Uterus (tissue), 4 donors: ENCODE results near the gene PBX1. TPM values are rescaled to one million over a fixed set of nuclear protein-coding genes. Genes with fewer than 3 reads are reported as not detected.

Source experiments
- DNase-seq, 2 donors: peaks; one replicate each; pipeline ENCODE4 v3.0.0-alpha.2; 2019 to 2020
- H3K27ac ChIP-seq, 2 donors: fragments of 200-600 bp; sonication (generic); 1 replicate in 1 of 2; 2 replicates in 1 of 2; pipeline ENCODE4 v1.5.1; 2016 to 2018
- H3K27me3 ChIP-seq, 2 donors: fragments of 200-600 bp; sonication (generic); one replicate each; pipeline ENCODE4 v1.5.1; 2018 to 2019; ENCODE audit warnings: control low read depth in 1 of 2
- H3K36me3 ChIP-seq, 2 donors: fragments of 200-600 bp; sonication (generic); one replicate each; pipeline ENCODE4 v1.5.1; 2019; ENCODE audit warnings: control low read depth in 1 of 2
- H3K4me1 ChIP-seq, 2 donors: fragments of 200-600 bp; sonication (generic); one replicate each; pipeline ENCODE4 v1.5.1; 2018 to 2019; ENCODE audit warnings: control low read depth in 1 of 2
- H3K4me3 ChIP-seq, 2 donors: fragments of 200-600 bp; sonication (generic); 1 replicate in 1 of 2; 2 replicates in 1 of 2; pipeline ENCODE4 v1.5.1; 2018 to 2019; ENCODE audit warnings: mild to moderate bottlenecking in 1 of 2
- H3K9me3 ChIP-seq, 2 donors: fragments of 200-600 bp; sonication (generic); one replicate each; pipeline ENCODE4 v1.5.1; 2019; ENCODE audit warnings: control low read depth in 1 of 2
- POLR2A ChIP-seq, 2 donors: fragments of 450-650 bp; IDR thresholded peaks; one replicate each; pipeline ENCODE4 v1.6.1; 2016; ENCODE audit warnings: antibody characterized with exemption in 2 of 2, mild to moderate bottlenecking in 1 of 2, moderate library complexity in 1 of 2
- intact Hi-C: fragments of 100-400 bp; cut with DNase I; formaldehyde crosslinking; loops from one replicate; pipeline ENCODE4 v1.15.1; 2023; ENCODE audit warnings: low total_unique reads
- total RNA-seq, 4 donors: library from RNA; depleted of rRNA in 3 of 4; stranded (reverse); fragments of >200 nt in 3 of 4; gene quantifications; one replicate each; pipeline versions ENCODE4 v1.1.0 to v1.2.4, GENCODE V29; 2014 to 2023
- TF ChIP-seq, protein P1 (sequence below), 4 experiments: fragments of 200-600 bp in 2 of 4; fragments of 450-650 bp in 2 of 4; sonication (generic) in 2 of 4; IDR thresholded peaks; one replicate each; pipeline ENCODE4 v1.5.1; 2016 to 2019; ENCODE audit warnings: antibody characterized with exemption in 4 of 4, mild to moderate bottlenecking in 2 of 4, moderate library complexity in 1 of 4
- donor health status: DM: yes; HTN: yes; CAD: no.

Gene PBX1
- total RNA-seq, 4 donors from 2014 or later: 122 to 831 (median 207) TPM

DNA sequence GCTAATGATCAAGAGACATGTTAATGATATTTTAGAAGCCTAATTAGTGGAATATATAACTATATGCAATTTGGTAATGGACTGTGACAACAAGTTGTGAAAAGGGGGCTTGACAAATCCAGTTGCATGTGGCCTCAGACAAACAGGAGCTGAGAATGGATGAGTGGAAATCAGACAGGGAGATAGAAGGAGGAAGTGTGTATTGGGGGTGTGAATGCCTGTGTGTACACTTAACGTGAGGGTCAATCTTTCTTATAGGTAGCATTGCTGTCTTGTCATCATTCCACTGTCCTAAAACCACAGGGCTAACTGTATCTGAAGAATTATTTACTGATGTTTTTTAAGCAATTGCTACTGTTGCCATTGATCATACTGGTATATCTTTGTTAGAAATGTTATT is 64.8 kb downstream of the PBX1 start:
- H3K27ac ChIP-seq: peak overlapping the region; percentile 75 to 83

DNA sequence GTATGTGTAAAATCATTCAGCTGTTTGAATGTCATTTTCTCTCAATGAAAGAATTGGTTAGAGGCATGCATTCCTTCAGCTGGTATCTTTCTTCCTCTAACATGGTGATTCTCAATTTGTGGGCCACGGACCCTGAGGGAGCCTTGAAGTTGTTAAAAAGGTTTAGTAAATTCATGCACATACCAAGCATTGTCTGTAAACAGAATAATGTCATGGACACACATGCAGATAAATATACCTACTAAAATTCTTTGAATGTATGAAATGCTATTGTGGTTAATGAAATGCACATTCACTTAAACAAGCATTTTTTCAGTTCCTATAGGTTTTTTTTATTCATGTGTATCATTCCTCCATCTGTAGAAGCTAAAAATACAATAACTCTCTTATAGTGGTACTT is 65.4 kb downstream of the PBX1 start:
- TF ChIP-seq POLR2A (IDR thresholded peaks at IDR 0.05): no peak
- TF ChIP-seq, protein P1, sequence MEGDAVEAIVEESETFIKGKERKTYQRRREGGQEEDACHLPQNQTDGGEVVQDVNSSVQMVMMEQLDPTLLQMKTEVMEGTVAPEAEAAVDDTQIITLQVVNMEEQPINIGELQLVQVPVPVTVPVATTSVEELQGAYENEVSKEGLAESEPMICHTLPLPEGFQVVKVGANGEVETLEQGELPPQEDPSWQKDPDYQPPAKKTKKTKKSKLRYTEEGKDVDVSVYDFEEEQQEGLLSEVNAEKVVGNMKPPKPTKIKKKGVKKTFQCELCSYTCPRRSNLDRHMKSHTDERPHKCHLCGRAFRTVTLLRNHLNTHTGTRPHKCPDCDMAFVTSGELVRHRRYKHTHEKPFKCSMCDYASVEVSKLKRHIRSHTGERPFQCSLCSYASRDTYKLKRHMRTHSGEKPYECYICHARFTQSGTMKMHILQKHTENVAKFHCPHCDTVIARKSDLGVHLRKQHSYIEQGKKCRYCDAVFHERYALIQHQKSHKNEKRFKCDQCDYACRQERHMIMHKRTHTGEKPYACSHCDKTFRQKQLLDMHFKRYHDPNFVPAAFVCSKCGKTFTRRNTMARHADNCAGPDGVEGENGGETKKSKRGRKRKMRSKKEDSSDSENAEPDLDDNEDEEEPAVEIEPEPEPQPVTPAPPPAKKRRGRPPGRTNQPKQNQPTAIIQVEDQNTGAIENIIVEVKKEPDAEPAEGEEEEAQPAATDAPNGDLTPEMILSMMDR (IDR thresholded peaks at IDR 0.05): no peak
- H3K4me3 ChIP-seq: no peak overlapping the region
- H3K9me3 ChIP-seq: no peaks in the 10 kb centered on the region
- peak overlapping the region; percentile 75 to 83 for H3K27ac ChIP-seq
- peaks cover 11 to 17% of the 10 kb centered on the region in 2 donors for H3K4me1 ChIP-seq
- no peak for DNase-seq
- H3K27me3 ChIP-seq: no peaks in the 10 kb centered on the region
- intact Hi-C loops: no loop called here
- H3K36me3 ChIP-seq: no peaks in the 10 kb centered on the region

More for the DNA sequence above, 64.8 kb downstream of the PBX1 start:
- TF ChIP-seq POLR2A (IDR thresholded peaks at IDR 0.05): no peak
- TF ChIP-seq, protein P1 (IDR thresholded peaks at IDR 0.05): no peak
- Histone ChIP-seq H3K27me3 (no peaks in the 10 kb centered on the region), H3K4me1 (peaks cover 17 to 22% of the 10 kb centered on the region in 2 donors), H3K36me3 (no peaks in the 10 kb centered on the region), H3K4me3 (no peak overlapping the region), H3K9me3 (no peaks in the 10 kb centered on the region)
- intact Hi-C loops: no loop called here
- no peak for DNase-seq

DNA sequence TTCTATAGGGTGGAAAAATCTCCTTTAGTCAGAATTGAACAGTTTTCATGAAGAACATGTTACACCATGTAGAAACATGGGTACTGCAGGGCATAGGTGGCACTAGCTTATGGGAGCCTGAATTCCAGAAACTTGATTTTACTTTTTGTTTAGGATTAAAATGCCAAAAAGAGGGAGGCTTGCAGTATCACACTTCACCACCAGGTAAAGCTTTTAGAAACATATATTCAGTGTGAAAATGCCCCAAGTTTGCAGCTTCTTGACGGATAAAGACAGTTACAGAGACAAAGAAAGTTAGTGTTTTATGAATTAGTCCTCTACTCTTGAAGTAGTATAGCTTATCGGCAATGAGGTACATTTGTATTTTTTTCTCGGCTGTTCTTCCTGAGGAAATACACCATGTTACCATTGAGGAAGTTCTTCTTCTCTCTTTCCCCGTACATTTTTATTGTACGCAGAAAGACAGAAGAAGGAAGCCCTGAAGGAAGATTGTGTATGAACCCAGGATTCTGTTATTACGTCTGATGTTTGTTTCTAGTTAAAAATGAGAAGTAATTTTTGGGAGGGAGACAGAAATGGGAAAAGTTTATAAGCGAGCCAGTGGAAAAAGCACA is 66.1 kb downstream of the PBX1 start:
- Histone ChIP-seq H3K4me3 (no peak overlapping the region), H3K27ac (peak overlapping the region; percentile 75 to 83), H3K4me1 (peaks cover 10 to 17% of the 10 kb centered on the region in 2 donors), H3K9me3 (no peaks in the 10 kb centered on the region), H3K36me3 (no peaks in the 10 kb centered on the region), H3K27me3 (no peaks in the 10 kb centered on the region)
- no peak for TF ChIP-seq POLR2A (IDR thresholded peaks at IDR 0.05)
- TF ChIP-seq, protein P1 (IDR thresholded peaks at IDR 0.05): peak in 3 of 4 experiments; percentile 13 to 39 (median 29)
- intact Hi-C loops: no loop called here
- no peak for DNase-seq

DNA sequence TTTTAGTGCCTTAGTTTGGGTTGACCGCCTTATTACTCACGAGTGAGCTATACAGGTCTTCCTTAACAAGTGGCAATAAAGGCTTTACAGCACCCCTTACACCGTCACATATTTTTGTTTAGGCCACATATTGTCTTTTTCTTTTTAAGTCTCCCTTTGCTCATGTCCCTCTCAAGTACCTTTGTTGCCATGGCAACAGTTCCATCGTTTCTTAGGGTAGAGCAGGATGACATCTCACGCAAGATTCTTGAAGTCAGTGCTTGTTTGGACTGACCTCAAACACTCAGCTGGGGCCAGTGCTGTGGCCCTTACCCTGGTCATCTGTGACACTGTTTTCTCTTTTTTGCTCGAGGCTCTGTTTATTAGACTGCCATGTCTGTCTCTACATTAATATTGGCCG is 69.8 kb downstream of the PBX1 start:
- TF ChIP-seq POLR2A (IDR thresholded peaks at IDR 0.05): no peak
- TF ChIP-seq, protein P1 (IDR thresholded peaks at IDR 0.05): no peak
- Histone ChIP-seq H3K36me3 (no peaks in the 10 kb centered on the region), H3K4me1 (peaks cover 5 to 21% of the 10 kb centered on the region in 2 donors), H3K27me3 (no peaks in the 10 kb centered on the region), H3K4me3 (no peak overlapping the region), H3K9me3 (no peaks in the 10 kb centered on the region), H3K27ac (peak overlapping the region; percentile 54 to 83)
- no peak for DNase-seq
- intact Hi-C loops: no loop called here

DNA sequence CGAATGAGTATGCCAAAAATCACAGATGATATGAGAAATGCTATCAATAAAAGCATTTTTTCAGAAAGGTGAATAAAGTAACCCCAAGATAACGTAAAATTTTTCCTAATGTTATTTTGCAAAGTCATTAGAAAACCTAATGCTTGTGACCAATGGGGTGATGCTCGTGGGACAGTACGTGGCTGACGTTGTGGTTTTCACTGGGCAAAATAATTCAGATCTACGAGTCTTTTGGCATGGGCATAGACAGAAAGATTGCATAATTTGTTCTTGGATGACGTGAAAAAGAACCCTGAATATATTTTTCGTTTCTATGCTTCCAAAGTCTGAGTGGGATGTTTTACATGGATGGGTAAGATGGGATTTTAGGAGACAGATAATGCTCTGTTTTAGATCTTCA is 71.0 kb downstream of the PBX1 start:
- Histone ChIP-seq H3K27me3 (no peaks in the 10 kb centered on the region), H3K27ac (peak overlapping the region; percentile 54 to 83), H3K9me3 (no peaks in the 10 kb centered on the region), H3K36me3 (no peaks in the 10 kb centered on the region), H3K4me1 (peaks cover 12 to 13% of the 10 kb centered on the region in 2 donors), H3K4me3 (no peak overlapping the region)
- intact Hi-C loops: loop anchor here (10.0 kb wide), 1 partner anchor 155 kb away; no protein-coding TSS in a partner anchor
- TF ChIP-seq POLR2A (IDR thresholded peaks at IDR 0.05): no peak
- TF ChIP-seq, protein P1 (IDR thresholded peaks at IDR 0.05): no peak
- DNase-seq: no peak
